Dermis microvascular lymphatic vessel endothelial cell (primary cell): Measurements from ENCODE around the gene RNF25. TPM values are rescaled to one million over a fixed set of nuclear protein-coding genes. Genes with fewer than 3 reads are reported as not detected.

Source experiments
- DNase-seq, 2 donors: peaks; one replicate each; pipeline versions ENCODE4 v3.0.0 to v3.0.0-alpha.2; 2010; ENCODE audit warnings: low read depth in 2 of 2
- total RNA-seq: library from RNA; depleted of rRNA; stranded (reverse); fragments of >200 nt; gene quantifications from 2 replicates; pipeline ENCODE4 v1.2.1, GENCODE V29; 2014

RNF25 gene
- total RNA-seq, 1 donor from 2014 or later = 29.8 TPM

- DNase-seq = no peak
Observed at GRCh38 chr2:218626369-218626768, 45.4 kb downstream of the RNF25 start.

- no peak for DNase-seq
Observed at GRCh38 chr2:218623366-218623705, 48.5 kb downstream of the RNF25 start.

- DNase-seq = peak in 1 of 2 donors; percentile 12
Observed at GRCh38 chr2:218622606-218623365, 49.0 kb downstream of the RNF25 start.

- no peak for DNase-seq
Observed at GRCh38 chr2:218621007-218621406, 50.8 kb downstream of the RNF25 start.

- DNase-seq = peak in 1 of 2 donors; percentile 12
Observed at GRCh38 chr2:218618102-218618860, 53.5 kb downstream of the RNF25 start.

- DNase-seq = no peak
Observed at GRCh38 chr2:218615868-218616315, 55.9 kb downstream of the RNF25 start.

Other genes with a start within 250 kb of the RNF25 start
- gene USP37, start 103.7 kb downstream of the RNF25 start, total RNA-seq = 7.3 and 8.3 TPM in 2 replicates
- 46.3 and 53.9 TPM in 2 replicates for gene CNOT9, start 103.2 kb downstream of the RNF25 start, total RNA-seq
- gene PLCD4, start 64.1 kb downstream of the RNF25 start, total RNA-seq = 0.76 and 1.4 TPM in 2 replicates
- gene ZNF142, start 12.4 kb downstream of the RNF25 start, total RNA-seq = 4.4 and 7.3 TPM in 2 replicates
- gene BCS1L, start 12.3 kb downstream of the RNF25 start, total RNA-seq = 22.3 and 23.4 TPM in 2 replicates
- gene STK36, start 84 bp upstream of the RNF25 start, total RNA-seq = 4.7 and 10.5 TPM in 2 replicates
- gene TTLL4, start 38.8 kb upstream of the RNF25 start, total RNA-seq = 5.4 and 7.3 TPM in 2 replicates
- 6.2 and 19.2 TPM in 2 replicates for gene CYP27A1, start 110.1 kb upstream of the RNF25 start, total RNA-seq
- not detected in 2 replicates for gene PRKAG3, start 159.8 kb upstream of the RNF25 start, total RNA-seq
- not detected in 2 replicates for gene WNT6, start 187.8 kb upstream of the RNF25 start, total RNA-seq
- not detected in 2 replicates for gene WNT10A, start 208.8 kb upstream of the RNF25 start, total RNA-seq